ENCODE measurements around the gene EPN2.

The EPN2 gene

GRCh38 chr17:19332371-19333131 lies 95.4 kb downstream of the EPN2 start:
- no peak for DNase-seq

- no peak for DNase-seq
These were observed 95.9 kb downstream of the EPN2 start for GRCh38 chr17:19333132-19333440.

GRCh38 chr17:19333736-19334290 lies 96.6 kb downstream of the EPN2 start:
- no peak for DNase-seq

GRCh38 chr17:19334331-19334730 lies 97.2 kb downstream of the EPN2 start:
- no peak for DNase-seq

GRCh38 chr17:19335951-19336631 lies 98.9 kb downstream of the EPN2 start:
- no peak for DNase-seq

- no peak for DNase-seq
These were observed 100.0 kb downstream of the EPN2 start for GRCh38 chr17:19336938-19337711.

- no peak for DNase-seq
These were observed 100.5 kb downstream of the EPN2 start for GRCh38 chr17:19337712-19338023.

- DNase-seq = peak; percentile 25
These were observed 101.1 kb downstream of the EPN2 start for GRCh38 chr17:19338031-19338990.

GRCh38 chr17:19339341-19339815 lies 102.2 kb downstream of the EPN2 start:
- no peak for DNase-seq

- no peak for DNase-seq
These were observed 104.1 kb downstream of the EPN2 start for GRCh38 chr17:19341211-19341631.

- DNase-seq = no peak
These were observed 104.8 kb downstream of the EPN2 start for GRCh38 chr17:19341641-19342610.

GRCh38 chr17:19342611-19343255 lies 105.6 kb downstream of the EPN2 start:
- no peak for DNase-seq

- DNase-seq = no peak
These were observed 106.1 kb downstream of the EPN2 start for GRCh38 chr17:19343256-19343630.

GRCh38 chr17:19343671-19344151 lies 106.5 kb downstream of the EPN2 start:
- no peak for DNase-seq

- no peak for DNase-seq
These were observed 107.3 kb downstream of the EPN2 start for GRCh38 chr17:19344311-19345066.

GRCh38 chr17:19345067-19345460 lies 107.9 kb downstream of the EPN2 start:
- no peak for DNase-seq

- DNase-seq = no peak
These were observed 108.6 kb downstream of the EPN2 start for GRCh38 chr17:19345486-19346350.

Measured in OCI-M1 (cell line).